ENCODE data around the gene SLC25A11.

SLC25A11 gene

GRCh38 chr17:4969551-4970173 lies 29.8 kb upstream of the SLC25A11 start:
- no peak overlapping the region for H3K4me3 ChIP-seq (ENCODE audit: low read depth, low read length)
- TF ChIP-seq CTCF (IDR thresholded peaks at IDR 0.05; ENCODE audit: borderline replicate concordance, insufficient read depth, low read depth, low read length), result no peak

GRCh38 chr17:4969047-4969550 lies 29.3 kb upstream of the SLC25A11 start:
- TF ChIP-seq CTCF (IDR thresholded peaks at IDR 0.05; ENCODE audit: borderline replicate concordance, insufficient read depth, low read depth, low read length), result no peak

GRCh38 chr17:4968486-4969046 lies 28.7 kb upstream of the SLC25A11 start:
- H3K4me3 ChIP-seq (ENCODE audit: low read depth, low read length), result peak overlapping the region; percentile 93
- no peak for TF ChIP-seq CTCF (IDR thresholded peaks at IDR 0.05; ENCODE audit: borderline replicate concordance, insufficient read depth, low read depth, low read length)

More at GRCh38 chr17:4969047-4969550, 29.3 kb upstream of the SLC25A11 start:
- H3K4me3 ChIP-seq (ENCODE audit: low read depth, low read length), result no peak overlapping the region

- peak within 1 kb of the TSS; percentile 93 for H3K4me3 ChIP-seq (ENCODE audit: low read depth, low read length)
- TF ChIP-seq CTCF (IDR thresholded peaks at IDR 0.05; ENCODE audit: borderline replicate concordance, insufficient read depth, low read depth, low read length), result no peak
Measured at GRCh38 chr17:4967539-4968485, 28.0 kb upstream of the SLC25A11 start, which contains the start of gene SPAG7. SPAG7 (minus strand) TSS chr17:4967817; CDS start chr17:4967804, 13 bp downstream.

GRCh38 chr17:4966844-4967538 lies 27.1 kb upstream of the SLC25A11 start:
- no peak for TF ChIP-seq CTCF (IDR thresholded peaks at IDR 0.05; ENCODE audit: borderline replicate concordance, insufficient read depth, low read depth, low read length)
- H3K4me3 ChIP-seq (ENCODE audit: low read depth, low read length), result peak overlapping the region; percentile 93

GRCh38 chr17:4965311-4965986 lies 25.6 kb upstream of the SLC25A11 start:
- no peak overlapping the region for H3K4me3 ChIP-seq (ENCODE audit: low read depth, low read length)
- no peak for TF ChIP-seq CTCF (IDR thresholded peaks at IDR 0.05; ENCODE audit: borderline replicate concordance, insufficient read depth, low read depth, low read length)

Data from GM12875 (cell line).